WTC11 (cell line): ENCODE results near the gene PEX5. TPM values are rescaled to one million over a fixed set of nuclear protein-coding genes. Genes with fewer than 3 reads are reported as not detected.

Experiments used
- ATAC-seq: fragments of 200-7000 bp; cut with Tn5 transposase; 2 replicates; pipeline ENCODE4 v1.10.0; 2021; ENCODE audit warnings: mild to moderate bottlenecking, moderate library complexity
- CTCF ChIA-PET: fragments of 300-600 bp; sonication (Branson Sonifier 250); formaldehyde crosslinking; loops from one replicate; lab custom pipeline; 2021; ENCODE audit warnings: antibody characterized with exemption; lab: Charles Lee
- POLR2A ChIA-PET: fragments of 350-600 bp; sonication (Branson Sonifier 250); formaldehyde crosslinking; loops from one replicate; lab custom pipeline; 2021; ENCODE audit warnings: antibody characterized with exemption; lab: Charles Lee
- DNase-seq: peaks from one replicate; pipeline ENCODE4 v3.0.0; 2021; ENCODE audit warnings: low spot score
- H3K27ac Mint-ChIP-seq: 2 replicates; pipeline ENCODE4 v1.8.0; 2021; ENCODE audit warnings: mixed read lengths
- H3K27me3 Mint-ChIP-seq: 2 replicates; pipeline ENCODE4 v1.8.0; 2021; ENCODE audit warnings: low read depth, mild to moderate bottlenecking, moderate library complexity, mixed read lengths
- H3K36me3 Mint-ChIP-seq: 2 replicates; pipeline ENCODE4 v1.8.0; 2021; ENCODE audit warnings: mixed read lengths
- H3K4me1 Mint-ChIP-seq: 2 replicates; pipeline ENCODE4 v1.8.0; 2022; ENCODE audit warnings: mixed read lengths
- H3K4me3 Mint-ChIP-seq: 2 replicates; pipeline ENCODE4 v1.8.0; 2021; ENCODE audit warnings: mild to moderate bottlenecking, moderate library complexity, mixed read lengths
- H3K9me3 Mint-ChIP-seq: 2 replicates; pipeline ENCODE4 v1.8.0; 2021; ENCODE audit warnings: mixed read lengths
- ESRRA ChIP-seq: sonication (generic); formaldehyde crosslinking; IDR thresholded peaks from 2 replicates; pipeline ENCODE4 v1.8.1; 2022; ENCODE audit warnings: mild to moderate bottlenecking, missing genetic modification reagents, borderline replicate concordance
- ETV6 ChIP-seq: sonication (generic); formaldehyde crosslinking; IDR thresholded peaks from 2 replicates; pipeline ENCODE4 v1.8.1; 2022; ENCODE audit warnings: mild to moderate bottlenecking, missing genetic modification reagents
- FOXP1 ChIP-seq: sonication (generic); formaldehyde crosslinking; IDR thresholded peaks from 2 replicates; pipeline ENCODE4 v1.8.0; 2022; ENCODE audit warnings: missing genetic modification reagents, mild to moderate bottlenecking, moderate library complexity, borderline replicate concordance
- GRHL2 ChIP-seq: fragments of 250-450 bp; sonication (Bioruptor Pico); IDR thresholded peaks from 2 replicates; pipeline ENCODE4 v1.8.0; 2022; ENCODE audit warnings: mild to moderate bottlenecking, moderate library complexity; ENCODE audit not compliant: insufficient replicate concordance, severe bottlenecking
- JAZF1 ChIP-seq: fragments of 250-450 bp; sonication (Bioruptor Pico); IDR thresholded peaks from 2 replicates; pipeline ENCODE4 v1.9.0; 2021; ENCODE audit warnings: moderate library complexity, mild to moderate bottlenecking, inconsistent platforms
- MXD4 ChIP-seq: fragments of 250-450 bp; sonication (Bioruptor Pico); IDR thresholded peaks from 2 replicates; pipeline ENCODE4 v1.8.0; 2021; ENCODE audit warnings: mild to moderate bottlenecking, moderate library complexity, borderline replicate concordance
- NFATC4 ChIP-seq: fragments of 250-450 bp; sonication (Bioruptor Pico); IDR thresholded peaks from 2 replicates; pipeline ENCODE4 v1.9.0; 2021; ENCODE audit warnings: mild to moderate bottlenecking
- RORB ChIP-seq: fragments of 250-450 bp; sonication (Bioruptor Pico); IDR thresholded peaks from 2 replicates; pipeline ENCODE4 v1.9.0; 2021; ENCODE audit warnings: mild to moderate bottlenecking
- SOX15 ChIP-seq: fragments of 250-450 bp; sonication (Bioruptor Pico); IDR thresholded peaks from 2 replicates; pipeline ENCODE4 v1.9.0; 2021; ENCODE audit warnings: mild to moderate bottlenecking
- TCF7 ChIP-seq: sonication (generic); formaldehyde crosslinking; IDR thresholded peaks from 2 replicates; pipeline ENCODE4 v1.8.0; 2022; ENCODE audit warnings: mild to moderate bottlenecking, low read depth, missing genetic modification reagents, moderate library complexity
- TEAD4 ChIP-seq: sonication (generic); formaldehyde crosslinking; IDR thresholded peaks from 2 replicates; pipeline ENCODE4 v1.8.0; 2022; ENCODE audit warnings: mild to moderate bottlenecking, missing genetic modification reagents
- ZNF219 ChIP-seq: sonication (generic); formaldehyde crosslinking; IDR thresholded peaks from 2 replicates; pipeline ENCODE4 v1.8.0; 2023; ENCODE audit warnings: missing genetic modification reagents, mild to moderate bottlenecking, borderline replicate concordance
- ZNF396 ChIP-seq: fragments of 250-450 bp; sonication (Bioruptor Pico); IDR thresholded peaks from 2 replicates; pipeline ENCODE4 v1.8.0; 2021; ENCODE audit warnings: mild to moderate bottlenecking, moderate library complexity, borderline replicate concordance
- total RNA-seq: library from RNA; stranded (reverse); gene quantifications from 3 replicates; pipeline ENCODE4 v1.2.3, GENCODE V29; 2021
- TF ChIP-seq, protein P1 (sequence below): sonication (generic); formaldehyde crosslinking; IDR thresholded peaks from 2 replicates; pipeline ENCODE4 v1.8.1; 2022; ENCODE audit warnings: mild to moderate bottlenecking, moderate library complexity, missing genetic modification reagents
- TF ChIP-seq, protein P2 (sequence below): sonication (generic); formaldehyde crosslinking; IDR thresholded peaks from 2 replicates; pipeline ENCODE4 v1.8.1; 2023; ENCODE audit warnings: mild to moderate bottlenecking, moderate library complexity, missing genetic modification reagents
- TF ChIP-seq, protein P3 (sequence below): sonication (generic); formaldehyde crosslinking; IDR thresholded peaks from 2 replicates; pipeline ENCODE4 v1.8.1; 2022; ENCODE audit warnings: low read depth, mild to moderate bottlenecking, moderate library complexity, missing genetic modification reagents, borderline replicate concordance
- TF ChIP-seq, protein P4 (sequence below): sonication (generic); formaldehyde crosslinking; IDR thresholded peaks from 2 replicates; pipeline ENCODE4 v1.8.1; 2023; ENCODE audit warnings: mild to moderate bottlenecking, missing genetic modification reagents
- TF ChIP-seq, protein P5 (sequence below): sonication (generic); formaldehyde crosslinking; IDR thresholded peaks from 2 replicates; pipeline ENCODE4 v1.8.0; 2023; ENCODE audit warnings: missing genetic modification reagents
- TF ChIP-seq, protein P6 (sequence below): fragments of 250-450 bp; sonication (Bioruptor Pico); IDR thresholded peaks from 2 replicates; pipeline ENCODE4 v1.9.0; 2021; ENCODE audit warnings: mild to moderate bottlenecking
- TF ChIP-seq, protein P7 (sequence below): sonication (generic); formaldehyde crosslinking; IDR thresholded peaks from 2 replicates; pipeline ENCODE4 v1.8.1; 2022; ENCODE audit warnings: missing genetic modification reagents, borderline replicate concordance
- TF ChIP-seq, protein P8 (sequence below): sonication (generic); formaldehyde crosslinking; IDR thresholded peaks from 2 replicates; pipeline ENCODE4 v1.8.1; 2022; ENCODE audit warnings: mild to moderate bottlenecking, missing genetic modification reagents, moderate library complexity, borderline replicate concordance

Gene PEX5
- total RNA-seq, 1 experiment from 2014 or later, result 68.9 TPM

DNA sequence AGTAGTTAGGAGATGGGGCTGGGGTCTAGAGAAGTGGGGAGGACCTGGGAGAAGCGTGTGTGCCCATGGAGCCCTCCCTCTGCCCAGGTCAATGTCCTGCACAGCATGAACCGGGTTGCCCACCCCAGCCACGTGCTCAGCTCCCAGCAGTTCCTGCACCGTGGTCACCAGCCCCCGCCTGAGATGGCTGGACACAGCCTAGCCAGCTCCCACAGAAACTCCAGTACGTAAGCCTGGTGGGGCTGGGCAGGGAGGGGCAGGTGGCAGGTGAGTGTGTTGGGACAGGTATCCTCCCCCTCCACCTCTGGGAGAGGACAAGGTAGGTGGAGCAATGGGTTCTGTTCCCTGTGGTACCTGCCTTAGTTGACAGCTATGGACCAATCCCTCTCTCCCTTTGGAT lies 38.6 kb upstream of the PEX5 start:
- DNase-seq (no peak), ATAC-seq (no peak)
- Mint-ChIP-seq H3K4me1 (no peaks in the 10 kb centered on the region), H3K36me3 (peaks cover 8% of the 10 kb centered on the region), H3K4me3 (no peak overlapping the region), H3K27me3 (no peaks in the 10 kb centered on the region), H3K27ac (no peak overlapping the region), H3K9me3 (no peaks in the 10 kb centered on the region)
- no peak for TF ChIP-seq GRHL2 (CRISPR knock-in tag)
- TF ChIP-seq ZNF219 (CRISPR knock-in tag), result no peak
- TF ChIP-seq RORB, result no peak
- TF ChIP-seq, protein P1, sequence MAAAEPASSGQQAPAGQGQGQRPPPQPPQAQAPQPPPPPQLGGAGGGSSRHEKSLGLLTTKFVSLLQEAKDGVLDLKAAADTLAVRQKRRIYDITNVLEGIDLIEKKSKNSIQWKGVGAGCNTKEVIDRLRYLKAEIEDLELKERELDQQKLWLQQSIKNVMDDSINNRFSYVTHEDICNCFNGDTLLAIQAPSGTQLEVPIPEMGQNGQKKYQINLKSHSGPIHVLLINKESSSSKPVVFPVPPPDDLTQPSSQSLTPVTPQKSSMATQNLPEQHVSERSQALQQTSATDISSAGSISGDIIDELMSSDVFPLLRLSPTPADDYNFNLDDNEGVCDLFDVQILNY, result no peak
- ChIA-PET POLR2A (no interaction called here), CTCF (no interaction called here)

DNA sequence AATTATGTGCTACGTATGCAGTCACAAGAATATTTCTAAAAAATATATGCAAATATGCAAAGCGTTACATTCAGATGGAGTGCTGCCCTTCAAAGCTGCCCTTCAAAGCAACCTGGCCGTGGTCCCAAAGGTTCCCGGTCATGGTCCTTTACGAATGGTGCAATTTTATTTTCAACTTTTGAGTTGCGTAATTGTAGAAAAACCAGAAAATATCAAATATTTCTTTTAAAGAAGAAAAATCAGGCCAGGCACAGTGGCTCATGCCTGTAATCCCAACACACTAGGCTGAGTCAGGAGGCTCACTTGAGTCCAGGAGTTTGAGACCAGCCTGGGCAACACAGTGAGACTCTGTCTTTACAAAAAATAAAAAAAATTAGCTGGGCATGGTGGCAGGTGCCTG lies 38.0 kb upstream of the PEX5 start:
- ATAC-seq (no peak), DNase-seq (no peak)
- H3K4me3 Mint-ChIP-seq, result no peak overlapping the region
- no peak overlapping the region for H3K27ac Mint-ChIP-seq
- no peaks in the 10 kb centered on the region for H3K9me3 Mint-ChIP-seq
- H3K27me3 Mint-ChIP-seq, result no peaks in the 10 kb centered on the region
- POLR2A ChIA-PET, result no interaction called here
- H3K4me1 Mint-ChIP-seq, result no peaks in the 10 kb centered on the region
- no peak for TF ChIP-seq FOXP1
- TF ChIP-seq, all 79 proteins: peak for 0
- peaks cover 8% of the 10 kb centered on the region for H3K36me3 Mint-ChIP-seq
- CTCF ChIA-PET, result interaction anchor here (0.7 kb wide), 1 partner anchor 15 kb away, joined by 3 read pairs; no protein-coding TSS in a partner anchor

DNA sequence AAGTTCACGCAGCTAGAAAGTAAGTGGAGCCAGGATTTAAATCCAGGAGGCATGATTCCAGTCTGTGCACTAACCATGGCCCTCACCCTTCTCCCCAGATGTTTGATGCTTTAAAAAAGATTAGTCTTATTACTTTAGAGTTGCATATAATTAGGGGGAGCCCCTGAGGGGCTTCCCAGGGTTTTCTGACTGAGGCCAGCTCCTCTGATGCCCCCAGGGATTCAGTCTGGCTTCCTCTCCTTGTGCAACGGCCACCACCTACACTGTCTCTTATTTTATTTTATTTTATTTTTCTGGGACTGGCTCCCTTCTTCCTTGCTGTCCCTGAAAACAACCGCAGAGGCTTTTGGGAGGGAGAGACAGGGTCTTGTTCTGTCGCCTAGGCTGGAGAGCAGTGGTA lies 36.7 kb upstream of the PEX5 start:
- POLR2A ChIA-PET, result interaction anchor here (0.6 kb wide), 1 partner anchor 228 kb away, joined by 3 read pairs; no protein-coding TSS in a partner anchor
- no peaks in the 10 kb centered on the region for H3K27me3 Mint-ChIP-seq
- CTCF ChIA-PET, result interaction anchor here (1.1 to 2.3 kb wide), 4 partner anchors 8 to 99 kb away, joined by 3 to 15 read pairs (median 8); no protein-coding TSS in a partner anchor
- TF ChIP-seq NFATC4 (no peak), ESRRA (CRISPR knock-in tag) (no peak), JAZF1 (no peak), ZNF396 (CRISPR knock-in tag) (no peak), SOX15 (CRISPR knock-in tag) (no peak), TCF7 (CRISPR knock-in tag) (no peak), MXD4 (CRISPR knock-in tag) (no peak), ETV6 (CRISPR knock-in tag) (no peak), TEAD4 (CRISPR knock-in tag) (no peak)
- TF ChIP-seq, protein P2, sequence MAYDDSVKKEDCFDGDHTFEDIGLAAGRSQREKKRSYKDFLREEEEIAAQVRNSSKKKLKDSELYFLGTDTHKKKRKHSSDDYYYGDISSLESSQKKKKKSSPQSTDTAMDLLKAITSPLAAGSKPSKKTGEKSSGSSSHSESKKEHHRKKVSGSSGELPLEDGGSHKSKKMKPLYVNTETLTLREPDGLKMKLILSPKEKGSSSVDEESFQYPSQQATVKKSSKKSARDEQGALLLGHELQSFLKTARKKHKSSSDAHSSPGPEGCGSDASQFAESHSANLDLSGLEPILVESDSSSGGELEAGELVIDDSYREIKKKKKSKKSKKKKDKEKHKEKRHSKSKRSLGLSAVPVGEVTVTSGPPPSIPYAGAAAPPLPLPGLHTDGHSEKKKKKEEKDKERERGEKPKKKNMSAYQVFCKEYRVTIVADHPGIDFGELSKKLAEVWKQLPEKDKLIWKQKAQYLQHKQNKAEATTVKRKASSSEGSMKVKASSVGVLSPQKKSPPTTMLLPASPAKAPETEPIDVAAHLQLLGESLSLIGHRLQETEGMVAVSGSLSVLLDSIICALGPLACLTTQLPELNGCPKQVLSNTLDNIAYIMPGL (CRISPR knock-in tag), result no peak
- TF ChIP-seq, protein P3, sequence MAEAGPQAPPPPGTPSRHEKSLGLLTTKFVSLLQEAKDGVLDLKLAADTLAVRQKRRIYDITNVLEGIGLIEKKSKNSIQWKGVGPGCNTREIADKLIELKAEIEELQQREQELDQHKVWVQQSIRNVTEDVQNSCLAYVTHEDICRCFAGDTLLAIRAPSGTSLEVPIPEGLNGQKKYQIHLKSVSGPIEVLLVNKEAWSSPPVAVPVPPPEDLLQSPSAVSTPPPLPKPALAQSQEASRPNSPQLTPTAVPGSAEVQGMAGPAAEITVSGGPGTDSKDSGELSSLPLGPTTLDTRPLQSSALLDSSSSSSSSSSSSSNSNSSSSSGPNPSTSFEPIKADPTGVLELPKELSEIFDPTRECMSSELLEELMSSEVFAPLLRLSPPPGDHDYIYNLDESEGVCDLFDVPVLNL (CRISPR knock-in tag), result no peak
- TF ChIP-seq, protein P4, sequence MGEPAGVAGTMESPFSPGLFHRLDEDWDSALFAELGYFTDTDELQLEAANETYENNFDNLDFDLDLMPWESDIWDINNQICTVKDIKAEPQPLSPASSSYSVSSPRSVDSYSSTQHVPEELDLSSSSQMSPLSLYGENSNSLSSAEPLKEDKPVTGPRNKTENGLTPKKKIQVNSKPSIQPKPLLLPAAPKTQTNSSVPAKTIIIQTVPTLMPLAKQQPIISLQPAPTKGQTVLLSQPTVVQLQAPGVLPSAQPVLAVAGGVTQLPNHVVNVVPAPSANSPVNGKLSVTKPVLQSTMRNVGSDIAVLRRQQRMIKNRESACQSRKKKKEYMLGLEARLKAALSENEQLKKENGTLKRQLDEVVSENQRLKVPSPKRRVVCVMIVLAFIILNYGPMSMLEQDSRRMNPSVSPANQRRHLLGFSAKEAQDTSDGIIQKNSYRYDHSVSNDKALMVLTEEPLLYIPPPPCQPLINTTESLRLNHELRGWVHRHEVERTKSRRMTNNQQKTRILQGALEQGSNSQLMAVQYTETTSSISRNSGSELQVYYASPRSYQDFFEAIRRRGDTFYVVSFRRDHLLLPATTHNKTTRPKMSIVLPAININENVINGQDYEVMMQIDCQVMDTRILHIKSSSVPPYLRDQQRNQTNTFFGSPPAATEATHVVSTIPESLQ (CRISPR knock-in tag), result no peak
- TF ChIP-seq, protein P5, sequence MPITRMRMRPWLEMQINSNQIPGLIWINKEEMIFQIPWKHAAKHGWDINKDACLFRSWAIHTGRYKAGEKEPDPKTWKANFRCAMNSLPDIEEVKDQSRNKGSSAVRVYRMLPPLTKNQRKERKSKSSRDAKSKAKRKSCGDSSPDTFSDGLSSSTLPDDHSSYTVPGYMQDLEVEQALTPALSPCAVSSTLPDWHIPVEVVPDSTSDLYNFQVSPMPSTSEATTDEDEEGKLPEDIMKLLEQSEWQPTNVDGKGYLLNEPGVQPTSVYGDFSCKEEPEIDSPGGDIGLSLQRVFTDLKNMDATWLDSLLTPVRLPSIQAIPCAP (CRISPR knock-in tag), result no peak
- TF ChIP-seq, protein P6, sequence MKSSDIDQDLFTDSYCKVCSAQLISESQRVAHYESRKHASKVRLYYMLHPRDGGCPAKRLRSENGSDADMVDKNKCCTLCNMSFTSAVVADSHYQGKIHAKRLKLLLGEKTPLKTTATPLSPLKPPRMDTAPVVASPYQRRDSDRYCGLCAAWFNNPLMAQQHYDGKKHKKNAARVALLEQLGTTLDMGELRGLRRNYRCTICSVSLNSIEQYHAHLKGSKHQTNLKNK (CRISPR knock-in tag), result no peak
- TF ChIP-seq, protein P7, sequence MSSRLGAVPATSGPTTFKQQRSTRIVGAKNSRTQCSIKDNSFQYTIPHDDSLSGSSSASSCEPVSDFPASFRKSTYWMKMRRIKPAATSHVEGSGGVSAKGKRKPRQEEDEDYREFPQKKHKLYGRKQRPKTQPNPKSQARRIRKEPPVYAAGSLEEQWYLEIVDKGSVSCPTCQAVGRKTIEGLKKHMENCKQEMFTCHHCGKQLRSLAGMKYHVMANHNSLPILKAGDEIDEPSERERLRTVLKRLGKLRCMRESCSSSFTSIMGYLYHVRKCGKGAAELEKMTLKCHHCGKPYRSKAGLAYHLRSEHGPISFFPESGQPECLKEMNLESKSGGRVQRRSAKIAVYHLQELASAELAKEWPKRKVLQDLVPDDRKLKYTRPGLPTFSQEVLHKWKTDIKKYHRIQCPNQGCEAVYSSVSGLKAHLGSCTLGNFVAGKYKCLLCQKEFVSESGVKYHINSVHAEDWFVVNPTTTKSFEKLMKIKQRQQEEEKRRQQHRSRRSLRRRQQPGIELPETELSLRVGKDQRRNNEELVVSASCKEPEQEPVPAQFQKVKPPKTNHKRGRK (CRISPR knock-in tag), result no peak
- TF ChIP-seq, protein P8, sequence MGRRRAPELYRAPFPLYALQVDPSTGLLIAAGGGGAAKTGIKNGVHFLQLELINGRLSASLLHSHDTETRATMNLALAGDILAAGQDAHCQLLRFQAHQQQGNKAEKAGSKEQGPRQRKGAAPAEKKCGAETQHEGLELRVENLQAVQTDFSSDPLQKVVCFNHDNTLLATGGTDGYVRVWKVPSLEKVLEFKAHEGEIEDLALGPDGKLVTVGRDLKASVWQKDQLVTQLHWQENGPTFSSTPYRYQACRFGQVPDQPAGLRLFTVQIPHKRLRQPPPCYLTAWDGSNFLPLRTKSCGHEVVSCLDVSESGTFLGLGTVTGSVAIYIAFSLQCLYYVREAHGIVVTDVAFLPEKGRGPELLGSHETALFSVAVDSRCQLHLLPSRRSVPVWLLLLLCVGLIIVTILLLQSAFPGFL (CRISPR knock-in tag), result no peak
- TF ChIP-seq, all 79 proteins: peak for 0
- Mint-ChIP-seq H3K4me3 (no peak overlapping the region), H3K36me3 (peaks cover 8% of the 10 kb centered on the region), H3K9me3 (no peaks in the 10 kb centered on the region), H3K27ac (no peak overlapping the region), H3K4me1 (no peaks in the 10 kb centered on the region)
- DNase-seq, result no peak
- no peak for ATAC-seq
